Bone marrow (tissue), 2 donors: Measurements from ENCODE around the gene RANBP1.

Source experiments
- DNase-seq, 2 donors: peaks; one replicate each; lab custom pipeline; 2025; lab: John Stamatoyannopoulos, UW

RANBP1 gene

DNA sequence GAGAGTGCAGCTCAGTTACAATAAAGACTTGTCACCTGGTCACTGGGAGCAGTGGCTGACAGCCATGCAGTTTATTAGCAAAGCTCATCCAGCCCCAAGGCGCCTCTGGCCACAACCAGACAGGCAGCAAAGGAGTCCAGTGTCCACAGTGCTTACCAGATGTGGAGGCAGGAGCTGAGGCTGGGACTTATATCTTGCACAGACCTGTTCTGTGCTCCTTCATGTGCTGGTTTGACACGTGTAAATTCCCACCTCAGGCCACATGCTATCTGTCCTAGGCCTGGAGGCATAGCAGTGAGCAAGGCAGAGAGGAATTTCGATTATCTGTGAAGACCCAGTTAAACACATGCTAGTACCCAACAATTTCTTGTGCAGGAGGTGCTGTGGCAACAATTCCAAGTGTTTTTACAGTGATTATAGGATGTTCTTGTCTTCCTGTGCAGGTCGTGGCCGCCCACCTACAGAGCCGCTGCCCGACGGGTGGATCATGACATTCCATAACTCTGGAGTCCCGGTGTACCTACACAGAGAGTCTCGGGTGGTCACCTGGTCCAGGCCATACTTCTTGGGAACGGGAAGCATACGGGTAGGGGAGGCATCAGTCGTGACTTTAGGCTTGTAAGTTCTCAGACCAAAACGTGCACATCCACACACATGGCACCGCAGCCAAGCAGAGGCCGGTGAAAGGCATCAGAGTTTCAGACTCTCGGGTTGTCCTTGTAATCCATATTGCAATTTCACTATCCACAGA lies 26.5 kb upstream of the RANBP1 start:
- DNase-seq: no peak

- DNase-seq: no peak
Observed at GRCh38 chr22:20089977-20090729, 25.8 kb upstream of the RANBP1 start.

DNA sequence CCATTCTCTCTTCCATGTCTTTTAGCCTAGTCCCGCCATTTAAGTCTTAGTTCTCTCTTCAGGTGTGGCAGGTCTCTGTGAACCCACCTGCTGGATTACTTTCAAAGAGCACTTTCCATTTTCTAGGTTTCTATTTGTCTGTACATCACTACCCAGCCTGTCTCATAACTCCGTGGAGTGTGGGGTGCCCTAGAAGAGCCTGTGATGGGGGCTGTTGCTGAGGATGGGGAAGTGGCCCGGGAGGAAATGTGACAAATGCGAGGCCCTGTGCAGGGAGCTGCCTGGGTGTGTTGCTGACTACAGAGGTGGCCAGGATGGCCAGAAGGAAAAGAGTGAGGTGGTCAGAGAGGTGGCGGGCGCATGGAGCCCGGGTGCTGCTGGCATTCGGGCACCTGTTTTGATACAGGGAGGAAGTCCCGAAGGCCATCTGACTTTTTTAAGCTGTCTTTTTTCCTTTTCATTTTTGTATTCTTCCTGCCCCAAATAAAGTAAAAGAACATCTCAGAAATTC lies 25.1 kb upstream of the RANBP1 start:
- DNase-seq: no peak

DNA sequence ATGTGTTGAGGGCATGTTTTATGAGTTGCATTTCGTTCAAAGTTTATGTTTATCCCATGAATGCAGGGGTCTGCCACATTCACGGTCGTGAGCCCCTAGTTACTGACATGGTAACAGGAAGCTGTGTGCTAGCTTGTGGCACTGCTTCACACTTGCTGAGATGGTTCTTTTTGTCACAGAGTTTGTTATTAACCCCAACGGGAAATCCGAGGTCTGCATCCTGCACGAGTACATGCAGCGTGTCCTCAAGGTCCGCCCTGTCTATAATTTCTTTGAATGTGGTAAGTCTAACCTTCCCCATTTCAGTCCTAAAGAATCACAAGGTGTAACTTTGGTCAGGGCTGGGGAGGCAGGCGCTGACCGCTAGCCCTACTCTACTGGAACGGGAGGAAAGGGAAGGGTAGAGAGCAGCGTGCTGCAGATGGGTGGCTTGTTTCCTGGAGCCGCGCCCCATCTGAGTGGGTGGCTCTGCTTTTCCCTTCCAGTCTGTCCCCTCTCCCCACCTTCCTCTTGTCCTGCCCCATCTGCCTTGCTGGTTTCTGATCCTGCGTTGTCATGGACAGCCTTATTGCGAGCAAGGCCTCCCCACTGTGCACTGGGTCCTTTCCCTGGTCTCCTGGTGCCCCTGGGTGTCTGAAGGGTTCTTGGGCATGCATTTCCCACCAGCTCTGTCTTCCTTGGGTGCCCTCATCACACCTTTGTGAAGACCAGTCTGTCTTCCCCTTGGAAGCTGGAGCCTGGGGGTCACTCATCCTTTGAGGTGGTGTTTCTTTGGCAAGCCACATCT lies 24.0 kb upstream of the RANBP1 start:
- no peak for DNase-seq

DNA sequence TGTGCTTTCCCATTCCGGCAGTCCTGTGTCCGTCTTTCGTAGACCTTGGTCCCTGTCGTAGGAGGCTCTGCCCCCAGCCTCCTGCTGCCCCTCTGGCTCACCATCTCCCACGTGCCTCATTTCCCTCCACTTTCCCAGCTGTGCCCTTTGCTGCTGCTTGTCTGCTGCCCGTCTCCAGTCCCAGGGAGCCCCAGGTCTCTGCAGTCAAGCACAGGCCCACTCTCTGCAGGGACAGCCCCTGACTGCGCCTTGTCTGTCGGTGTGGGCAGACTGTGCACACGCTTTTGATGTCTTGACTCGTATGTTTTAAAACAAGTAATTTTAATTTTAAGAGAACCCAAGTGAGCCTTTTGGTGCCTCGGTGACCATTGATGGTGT lies 23.4 kb upstream of the RANBP1 start:
- no peak for DNase-seq

DNA sequence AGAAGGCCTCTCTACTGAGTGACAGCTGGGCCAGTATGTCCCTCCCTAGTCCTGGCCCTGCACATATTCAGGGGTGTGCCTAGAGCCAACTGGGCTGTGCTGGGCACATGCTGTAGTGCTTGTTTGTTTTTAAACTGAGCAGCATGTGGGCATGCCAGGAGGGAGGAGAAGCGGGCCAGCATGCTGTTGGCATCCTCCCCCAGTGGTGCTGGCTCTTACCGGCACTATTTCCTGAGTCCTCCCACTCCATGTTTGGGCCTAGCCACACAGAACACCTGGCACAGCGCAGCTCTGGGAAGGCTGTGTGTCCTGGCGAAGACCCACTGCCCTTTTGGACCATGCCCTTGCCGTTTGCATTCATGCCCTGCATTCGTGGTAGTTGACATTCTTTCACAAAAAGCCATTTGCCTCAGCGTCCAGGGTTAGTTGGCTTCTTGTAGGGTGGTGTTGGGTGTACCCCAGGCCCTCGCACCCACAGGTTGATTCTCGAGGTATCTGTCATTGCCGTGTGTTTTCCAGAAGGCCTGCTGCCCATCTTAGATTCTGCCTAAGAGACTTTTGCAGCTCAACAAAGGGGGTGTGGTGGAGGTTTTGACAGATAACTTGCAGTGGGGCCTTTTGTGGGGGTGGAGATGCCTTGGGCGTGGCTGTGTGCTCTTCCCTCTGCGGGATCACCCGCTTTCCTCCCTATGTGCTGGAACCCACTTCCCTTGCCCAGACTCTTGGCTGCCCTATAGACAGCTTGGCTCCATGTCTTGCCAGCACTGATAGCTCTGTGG lies 22.3 kb upstream of the RANBP1 start:
- DNase-seq: no peak

DNA sequence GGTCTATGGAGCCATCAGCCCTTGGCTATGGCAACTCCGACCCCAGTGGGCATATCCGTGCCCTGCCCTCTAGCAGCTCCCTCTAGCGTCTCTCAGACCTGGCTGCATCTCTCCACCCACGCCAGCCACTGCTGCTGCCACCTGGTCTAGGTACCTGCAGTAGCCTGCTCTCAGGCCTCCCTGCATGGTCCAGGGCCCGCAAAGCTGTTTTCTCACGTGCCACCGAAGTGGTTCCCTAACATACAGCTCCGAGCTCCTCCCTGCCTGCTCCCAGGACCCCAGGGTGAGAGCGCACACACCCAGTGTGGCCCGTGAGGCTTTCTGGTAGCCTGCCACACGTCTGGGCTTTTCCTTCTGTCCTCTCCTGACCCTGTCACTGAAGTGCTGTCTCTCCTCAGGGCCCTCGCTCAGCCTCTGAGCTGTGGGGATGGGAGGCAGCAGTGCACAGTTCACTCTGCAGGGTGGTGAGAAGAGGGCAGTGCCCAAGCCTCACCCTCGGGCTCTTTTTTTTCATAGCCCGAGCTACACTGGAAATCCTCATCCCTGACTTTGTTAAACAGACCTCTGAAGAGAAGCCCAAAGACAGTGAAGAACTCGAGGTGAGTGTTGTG lies 21.6 kb upstream of the RANBP1 start:
- no peak for DNase-seq

DNA sequence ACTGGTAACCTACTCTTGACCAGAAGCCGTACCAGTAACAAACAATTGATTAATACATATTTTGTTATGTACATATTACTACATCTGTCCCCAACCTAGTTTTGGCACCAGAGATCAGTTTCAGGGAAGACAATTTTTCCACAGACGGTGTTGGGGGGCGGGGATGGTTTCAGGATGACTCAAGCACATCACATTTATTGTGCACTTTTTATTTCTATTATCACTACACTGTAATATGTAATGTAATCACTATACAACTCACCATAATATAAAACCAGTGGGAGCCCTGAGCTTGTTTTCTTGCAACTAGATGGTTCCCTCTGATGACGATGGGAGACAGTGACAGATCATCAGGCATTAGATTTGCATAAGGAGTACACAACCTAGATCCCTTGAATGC lies 20.4 kb upstream of the RANBP1 start:
- DNase-seq: no peak

GRCh38 chr22:20096574-20097420 lies 19.1 kb upstream of the RANBP1 start:
- no peak for DNase-seq

- DNase-seq: no peak
Observed at GRCh38 chr22:20099099-20099711, 16.7 kb upstream of the RANBP1 start.

- no peak for DNase-seq
Observed at GRCh38 chr22:20101638-20102037, 14.3 kb upstream of the RANBP1 start.

DNA sequence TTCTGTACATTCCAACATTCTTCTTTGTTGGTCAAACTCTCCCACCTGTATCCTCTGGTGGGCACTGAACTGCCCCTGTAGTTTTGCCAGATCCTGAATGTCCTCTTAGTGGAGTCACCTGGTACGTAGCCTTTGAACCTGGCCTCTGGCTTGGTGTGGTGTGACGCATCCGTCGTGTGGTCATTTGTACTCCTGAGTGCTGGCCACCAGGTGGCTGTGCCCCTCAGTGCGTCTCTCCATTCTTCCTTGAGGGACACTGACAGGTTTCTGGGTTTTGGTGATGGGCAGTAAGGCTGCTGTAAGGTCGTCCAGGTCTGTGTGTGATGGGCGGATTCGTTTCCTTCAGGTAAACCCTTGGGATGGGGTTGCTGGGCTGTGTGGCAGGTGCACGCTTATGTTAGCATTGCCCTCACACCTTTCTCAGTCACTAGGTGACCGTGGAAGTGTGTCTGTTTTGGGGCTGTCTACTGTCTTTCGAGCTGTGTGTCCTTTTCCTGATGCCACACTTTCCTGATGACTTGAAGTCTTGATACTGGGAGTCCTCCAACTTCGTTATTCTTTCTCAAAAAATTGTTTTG lies 13.6 kb upstream of the RANBP1 start:
- no peak for DNase-seq

DNA sequence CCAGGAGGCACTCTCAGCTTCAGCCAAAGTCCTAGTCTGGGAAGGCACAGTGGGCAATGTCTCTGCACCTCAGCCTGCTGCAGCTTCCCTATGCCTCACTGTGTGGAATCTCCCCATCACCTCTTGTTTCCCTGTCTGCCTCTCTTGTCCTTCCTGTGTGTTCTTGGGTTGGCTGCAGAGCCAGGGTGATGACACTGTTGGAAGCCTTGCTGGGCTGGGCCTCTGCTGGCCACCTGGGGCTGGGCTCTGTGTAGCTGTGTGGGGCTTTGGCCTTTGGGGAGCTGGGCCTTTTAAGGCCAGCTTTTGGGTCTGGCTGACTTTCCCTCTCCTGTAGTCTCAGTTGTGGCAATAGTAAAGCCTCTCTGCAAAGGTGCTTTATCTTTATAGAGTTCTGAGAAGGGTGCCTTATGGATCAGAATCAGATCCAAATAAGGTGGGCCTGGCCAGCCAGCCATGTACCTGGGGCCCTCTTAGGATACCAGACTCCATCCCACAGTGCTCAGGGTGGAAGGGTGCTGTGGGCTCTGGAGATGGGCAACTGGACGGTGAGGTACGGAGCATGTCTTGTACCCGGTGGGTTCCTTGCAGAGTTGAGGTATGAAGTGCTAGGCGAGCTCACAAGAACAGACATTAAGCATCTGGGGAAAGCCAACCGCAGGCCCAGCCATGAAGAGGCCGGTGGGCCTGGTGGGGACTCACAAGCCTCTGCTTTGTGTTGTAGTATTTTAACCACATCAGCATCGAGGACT lies 10.3 kb upstream of the RANBP1 start:
- no peak for DNase-seq

- DNase-seq: no peak
Observed at GRCh38 chr22:20106205-20106848, 9.6 kb upstream of the RANBP1 start.

DNA sequence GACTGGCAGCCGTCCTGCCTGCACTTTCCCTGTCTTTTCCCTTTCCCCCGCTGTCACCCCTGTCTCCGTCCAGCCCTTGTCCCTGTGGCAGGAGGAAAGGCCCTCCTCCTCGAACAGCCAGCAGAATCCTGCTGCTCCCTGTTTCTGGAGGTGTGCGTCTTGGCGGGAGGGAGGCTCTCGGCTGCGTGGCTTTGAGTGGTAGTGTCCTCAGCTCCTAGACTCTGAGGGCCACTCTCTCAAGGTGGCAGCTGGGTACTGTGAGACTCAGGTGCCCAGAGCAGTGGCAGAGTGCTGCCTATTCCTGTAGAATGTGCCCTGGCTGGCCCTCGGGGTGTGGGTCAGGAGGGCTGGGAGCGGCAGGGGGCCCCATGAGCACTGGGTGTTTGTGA lies 9.1 kb upstream of the RANBP1 start:
- no peak for DNase-seq

- DNase-seq: no peak
Observed at GRCh38 chr22:20107471-20107901, 8.4 kb upstream of the RANBP1 start.

DNA sequence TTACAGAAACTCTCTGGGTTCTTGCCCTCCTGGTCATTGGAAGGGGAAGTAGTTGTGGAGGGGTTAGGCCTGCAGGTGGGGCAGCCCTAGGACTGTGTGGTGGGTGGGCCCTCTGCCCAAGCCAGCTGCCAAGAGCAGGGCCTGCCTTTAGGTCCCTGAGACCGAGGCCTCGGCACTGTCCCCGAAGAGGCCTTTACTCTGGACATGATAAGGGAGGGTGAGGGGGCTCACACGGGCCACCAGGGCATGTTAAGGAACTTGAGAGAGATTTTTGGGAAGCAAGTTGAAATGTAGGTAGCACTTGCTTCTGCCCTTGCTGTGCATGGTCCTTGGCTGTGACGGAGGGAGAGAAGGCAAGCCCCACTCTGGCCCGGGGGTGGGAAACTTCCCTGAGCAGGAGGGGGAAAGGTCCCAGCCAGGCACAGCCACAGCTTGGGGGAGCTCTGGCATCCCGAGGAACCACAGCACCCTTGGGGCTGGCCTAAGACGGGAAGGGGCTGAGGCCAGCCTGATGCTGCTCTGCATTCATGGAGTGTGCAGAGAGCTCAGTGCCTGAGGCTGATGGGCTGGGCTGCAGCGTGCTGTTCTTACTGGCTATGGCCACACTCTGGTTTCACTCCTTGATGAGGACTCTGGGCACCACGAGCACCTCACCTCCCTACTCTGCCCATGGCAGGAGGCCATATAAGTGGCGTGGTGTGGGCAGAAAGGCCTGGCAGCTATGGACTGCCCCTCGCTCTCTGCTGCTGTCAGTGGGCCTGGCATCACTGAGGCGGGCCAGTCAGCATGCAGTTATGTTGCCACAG lies 7.8 kb upstream of the RANBP1 start:
- no peak for DNase-seq
